ENCODE results near the gene ACTA1. TPM values are rescaled to one million over a fixed set of nuclear protein-coding genes. Genes with fewer than 3 reads are reported as not detected.

The ACTA1 gene
- total RNA-seq, 2 experiments from 2014 or later = not detected

- no peak overlapping the region for H3K4me2 ChIP-seq (ENCODE audit: low read length)
- no peak for DNase-seq (ENCODE audit: low spot score)
- intact Hi-C loops (cut with micrococcal nuclease; ENCODE audit: unreplicated experiment) = no loop called here
- no TSS peak for BruUV-seq (replicated peaks)
- no peaks in the 10 kb centered on the region for H3K36me3 ChIP-seq (ENCODE audit: insufficient read depth, low read length)
- no peak overlapping the region for H2AFZ ChIP-seq (ENCODE audit: low read length)
- no peak overlapping the region for H3K4me3 ChIP-seq (ENCODE audit: low read depth, low read length, poor library complexity, severe bottlenecking)
- no peak for TF ChIP-seq EZH2phosphoT487 (IDR thresholded peaks at IDR 0.05; ENCODE audit: borderline replicate concordance, low read depth, low read length)
- no peaks in the 10 kb centered on the region for H4K20me1 ChIP-seq (ENCODE audit: insufficient read depth, low read length)
- H3K4me1 ChIP-seq (ENCODE audit: insufficient read depth, low read length, poor library complexity, severe bottlenecking) = no peaks in the 10 kb centered on the region
- H3K27ac ChIP-seq (ENCODE audit: low read depth, low read length, poor library complexity, severe bottlenecking) = no peak overlapping the region
- no peaks in the 10 kb centered on the region for H3K9me3 ChIP-seq (ENCODE audit: low read length)
- ChIA-PET CTCF (ENCODE audit: unreplicated experiment) (no interaction called here), POLR2A (no interaction called here)
- no peaks in the 10 kb centered on the region for H3K79me2 ChIP-seq (ENCODE audit: insufficient read depth, low read depth, low read length)
- H3K9me2 ChIP-seq (ENCODE audit: insufficient read depth, low read length) = no peaks in the 10 kb centered on the region
Measured at GRCh38 chr1:229385853-229386456, 47.9 kb downstream of the ACTA1 start.

GRCh38 chr1:229384822-229385221 lies 49.1 kb downstream of the ACTA1 start:
- Histone ChIP-seq H3K9me2 (ENCODE audit: insufficient read depth, low read length) (no peaks in the 10 kb centered on the region), H3K36me3 (ENCODE audit: insufficient read depth, low read length) (no peaks in the 10 kb centered on the region), H3K4me2 (ENCODE audit: low read length) (no peak overlapping the region), H4K20me1 (ENCODE audit: insufficient read depth, low read length) (no peaks in the 10 kb centered on the region), H3K27ac (ENCODE audit: low read depth, low read length, poor library complexity, severe bottlenecking) (no peak overlapping the region), H3K4me3 (ENCODE audit: low read depth, low read length, poor library complexity, severe bottlenecking) (no peak overlapping the region), H3K9me3 (ENCODE audit: low read length) (no peaks in the 10 kb centered on the region), H2AFZ (ENCODE audit: low read length) (no peak overlapping the region), H3K4me1 (ENCODE audit: insufficient read depth, low read length, poor library complexity, severe bottlenecking) (no peaks in the 10 kb centered on the region), H3K79me2 (ENCODE audit: insufficient read depth, low read depth, low read length) (no peaks in the 10 kb centered on the region)
- DNase-seq (ENCODE audit: low spot score) = no peak
- TF ChIP-seq EZH2phosphoT487 (IDR thresholded peaks at IDR 0.05; ENCODE audit: borderline replicate concordance, low read depth, low read length) (no peak), CTCF (conservative IDR thresholded peaks at IDR 0.05; ENCODE audit: low read length) (no peak)
- no TSS peak for BruUV-seq (replicated peaks)
- ChIA-PET POLR2A (no interaction called here), CTCF (ENCODE audit: unreplicated experiment) (no interaction called here)
- intact Hi-C loops (cut with micrococcal nuclease; ENCODE audit: unreplicated experiment) = no loop called here

GRCh38 chr1:229383961-229384360 lies 49.9 kb downstream of the ACTA1 start:
- H2AFZ ChIP-seq (ENCODE audit: low read length) = no peak overlapping the region
- H3K27ac ChIP-seq (ENCODE audit: low read depth, low read length, poor library complexity, severe bottlenecking) = no peak overlapping the region
- TF ChIP-seq EZH2phosphoT487 (IDR thresholded peaks at IDR 0.05; ENCODE audit: borderline replicate concordance, low read depth, low read length) = no peak
- no peak for TF ChIP-seq CTCF (conservative IDR thresholded peaks at IDR 0.05; ENCODE audit: low read length)
- no TSS peak for BruUV-seq (replicated peaks)
- POLR2A ChIA-PET = no interaction called here
- H3K4me1 ChIP-seq (ENCODE audit: insufficient read depth, low read length, poor library complexity, severe bottlenecking) = no peaks in the 10 kb centered on the region
- H3K4me2 ChIP-seq (ENCODE audit: low read length) = no peak overlapping the region
- CTCF ChIA-PET (ENCODE audit: unreplicated experiment) = no interaction called here
- no peaks in the 10 kb centered on the region for H3K9me3 ChIP-seq (ENCODE audit: low read length)
- no peak overlapping the region for H3K4me3 ChIP-seq (ENCODE audit: low read depth, low read length, poor library complexity, severe bottlenecking)
- DNase-seq (ENCODE audit: low spot score) = no peak
- intact Hi-C loops (cut with micrococcal nuclease; ENCODE audit: unreplicated experiment) = no loop called here
- no peaks in the 10 kb centered on the region for H3K9me2 ChIP-seq (ENCODE audit: insufficient read depth, low read length)
- no peaks in the 10 kb centered on the region for H3K79me2 ChIP-seq (ENCODE audit: insufficient read depth, low read depth, low read length)
- H3K36me3 ChIP-seq (ENCODE audit: insufficient read depth, low read length) = no peaks in the 10 kb centered on the region
- no peaks in the 10 kb centered on the region for H4K20me1 ChIP-seq (ENCODE audit: insufficient read depth, low read length)

All from OCI-LY7 (cell line).